Upper lobe of left lung (tissue), 6 donors: Measurements from ENCODE around the gene P2RX7. TPM values are rescaled to one million over a fixed set of nuclear protein-coding genes. Genes with fewer than 3 reads are reported as not detected.

Experiments used
- ATAC-seq, 2 donors: fragments of 200-7000 bp; cut with Tn5 transposase; one replicate each; pipeline ENCODE4 v1.9.1; 2022; ENCODE audit warnings: mild to moderate bottlenecking in 2 of 2, moderate library complexity in 2 of 2; ENCODE audit not compliant: low FRiP score in 2 of 2
- DNase-seq, 2 donors: peaks; one replicate each; pipeline ENCODE4 v3.0.0-alpha.2; 2019 to 2020
- H3K27ac ChIP-seq, 4 donors: fragments of 200-600 bp; sonication (generic); one replicate each; pipeline ENCODE4 v1.5.1; 2016 to 2019
- H3K27me3 ChIP-seq, 4 donors: fragments of 200-600 bp; sonication (generic); one replicate each; pipeline ENCODE4 v1.5.1; 2017 to 2019
- H3K36me3 ChIP-seq, 4 donors: fragments of 200-600 bp; sonication (generic); one replicate each; pipeline ENCODE4 v1.5.1; 2016 to 2019
- H3K4me1 ChIP-seq, 4 donors: fragments of 200-600 bp; sonication (generic); one replicate each; pipeline ENCODE4 v1.5.1; 2018 to 2019
- H3K4me3 ChIP-seq, 4 donors: fragments of 200-600 bp; sonication (generic); one replicate each; pipeline ENCODE4 v1.5.1; 2017 to 2019; ENCODE audit warnings: mild to moderate bottlenecking in 2 of 4, moderate library complexity in 1 of 4
- H3K9me3 ChIP-seq, 4 donors: fragments of 200-600 bp; sonication (generic); one replicate each; pipeline ENCODE4 v1.5.1; 2018 to 2019
- EP300 ChIP-seq, 4 donors: sonication (generic); formaldehyde crosslinking; IDR thresholded peaks; one replicate each; pipeline ENCODE4 v1.5.1; 2017; ENCODE audit warnings: antibody characterized with exemption in 4 of 4, control low read depth in 2 of 4
- POLR2A ChIP-seq, 4 donors: fragments of 450-650 bp; IDR thresholded peaks; one replicate each; pipeline ENCODE4 v1.5.1; 2016 to 2017; ENCODE audit warnings: antibody characterized with exemption in 4 of 4, mild to moderate bottlenecking in 2 of 4
- POLR2AphosphoS5 ChIP-seq, 2 donors: sonication (generic); formaldehyde crosslinking; IDR thresholded peaks; one replicate each; pipeline ENCODE4 v1.5.1; 2017; ENCODE audit warnings: antibody characterized with exemption in 2 of 2
- WGBS, 2 donors: methylation state at CpG; one replicate each; pipeline ENCODE4 v1.1.5; 2017 to 2018; 5-methylcytosine and 5-hydroxymethylcytosine counted together
- total RNA-seq, 6 donors: library from RNA; depleted of rRNA in 4 of 6; stranded (reverse); fragments of >200 nt in 4 of 6; gene quantifications; one replicate each; pipeline versions ENCODE4 v1.1.0 to v1.2.1, GENCODE V29; 2016 to 2021
- TF ChIP-seq, protein P1 (sequence below), 6 experiments: fragments of 450-650 bp in 4 of 6; fragments of 200-600 bp in 2 of 6; sonication (generic) in 2 of 6; IDR thresholded peaks; one replicate each; pipeline ENCODE4 v1.5.1; 2016 to 2019; ENCODE audit warnings: antibody characterized with exemption in 6 of 6
- donor health status: DM: no; HTN: no; CAD: no; lungs with moderate emphysema.
- donor health status: DM: no; HTN: yes; CAD: no; lungs with severe emphysema.

P2RX7 gene
- total RNA-seq, 6 donors from 2014 or later: 8.2 to 37.1 (median 15.4) TPM

DNA sequence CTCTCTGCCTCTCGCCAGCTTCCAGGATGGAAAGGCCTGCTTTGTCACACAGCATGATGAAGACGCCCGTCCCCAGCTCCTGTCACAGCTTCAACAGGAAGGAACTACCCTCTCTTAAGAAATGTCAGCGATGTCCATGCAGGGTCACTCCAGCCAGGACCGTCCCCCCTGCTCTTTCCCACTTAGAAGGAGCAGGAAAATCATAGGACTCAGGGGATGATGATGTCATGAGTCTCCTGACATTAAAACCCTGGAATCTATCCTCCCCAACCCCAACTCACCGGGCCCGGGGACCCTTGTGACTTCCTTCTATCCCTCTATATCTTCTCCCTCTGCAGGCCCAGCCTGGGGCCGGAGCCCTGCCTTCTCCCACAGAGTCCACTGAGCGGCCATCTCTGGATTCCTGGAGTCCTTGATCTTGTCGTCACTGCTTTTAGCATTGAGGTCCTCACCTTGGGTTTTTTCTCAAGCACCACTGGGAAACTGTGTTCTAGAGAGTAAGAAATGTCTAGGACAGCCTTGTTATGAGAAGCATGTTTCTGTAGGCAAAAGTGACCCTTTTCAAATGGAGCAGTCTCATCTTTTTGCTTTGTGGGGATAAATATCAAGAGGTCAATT, 42.8 kb upstream of the P2RX7 start:
- DNase-seq: no peak
- TF ChIP-seq, protein P1, sequence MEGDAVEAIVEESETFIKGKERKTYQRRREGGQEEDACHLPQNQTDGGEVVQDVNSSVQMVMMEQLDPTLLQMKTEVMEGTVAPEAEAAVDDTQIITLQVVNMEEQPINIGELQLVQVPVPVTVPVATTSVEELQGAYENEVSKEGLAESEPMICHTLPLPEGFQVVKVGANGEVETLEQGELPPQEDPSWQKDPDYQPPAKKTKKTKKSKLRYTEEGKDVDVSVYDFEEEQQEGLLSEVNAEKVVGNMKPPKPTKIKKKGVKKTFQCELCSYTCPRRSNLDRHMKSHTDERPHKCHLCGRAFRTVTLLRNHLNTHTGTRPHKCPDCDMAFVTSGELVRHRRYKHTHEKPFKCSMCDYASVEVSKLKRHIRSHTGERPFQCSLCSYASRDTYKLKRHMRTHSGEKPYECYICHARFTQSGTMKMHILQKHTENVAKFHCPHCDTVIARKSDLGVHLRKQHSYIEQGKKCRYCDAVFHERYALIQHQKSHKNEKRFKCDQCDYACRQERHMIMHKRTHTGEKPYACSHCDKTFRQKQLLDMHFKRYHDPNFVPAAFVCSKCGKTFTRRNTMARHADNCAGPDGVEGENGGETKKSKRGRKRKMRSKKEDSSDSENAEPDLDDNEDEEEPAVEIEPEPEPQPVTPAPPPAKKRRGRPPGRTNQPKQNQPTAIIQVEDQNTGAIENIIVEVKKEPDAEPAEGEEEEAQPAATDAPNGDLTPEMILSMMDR (IDR thresholded peaks at IDR 0.05): no peak
- TF ChIP-seq POLR2A (IDR thresholded peaks at IDR 0.05) (no peak), EP300 (IDR thresholded peaks at IDR 0.05) (no peak), POLR2AphosphoS5 (IDR thresholded peaks at IDR 0.05) (no peak)
- no peak for ATAC-seq
- H3K4me1 ChIP-seq: peaks cover 0 to 4% (median 1%) of the 10 kb centered on the region in 4 donors
- no peaks in the 10 kb centered on the region for H3K9me3 ChIP-seq
- 75 to 79% methylated on average over 10 of the region's 10 CpGs for WGBS, 2 donors
- peak overlapping the region in 1 of 4 donors; percentile 50 for H3K27ac ChIP-seq
- H3K36me3 ChIP-seq: no peaks in the 10 kb centered on the region
- H3K27me3 ChIP-seq: no peaks in the 10 kb centered on the region
- no peak overlapping the region for H3K4me3 ChIP-seq

DNA sequence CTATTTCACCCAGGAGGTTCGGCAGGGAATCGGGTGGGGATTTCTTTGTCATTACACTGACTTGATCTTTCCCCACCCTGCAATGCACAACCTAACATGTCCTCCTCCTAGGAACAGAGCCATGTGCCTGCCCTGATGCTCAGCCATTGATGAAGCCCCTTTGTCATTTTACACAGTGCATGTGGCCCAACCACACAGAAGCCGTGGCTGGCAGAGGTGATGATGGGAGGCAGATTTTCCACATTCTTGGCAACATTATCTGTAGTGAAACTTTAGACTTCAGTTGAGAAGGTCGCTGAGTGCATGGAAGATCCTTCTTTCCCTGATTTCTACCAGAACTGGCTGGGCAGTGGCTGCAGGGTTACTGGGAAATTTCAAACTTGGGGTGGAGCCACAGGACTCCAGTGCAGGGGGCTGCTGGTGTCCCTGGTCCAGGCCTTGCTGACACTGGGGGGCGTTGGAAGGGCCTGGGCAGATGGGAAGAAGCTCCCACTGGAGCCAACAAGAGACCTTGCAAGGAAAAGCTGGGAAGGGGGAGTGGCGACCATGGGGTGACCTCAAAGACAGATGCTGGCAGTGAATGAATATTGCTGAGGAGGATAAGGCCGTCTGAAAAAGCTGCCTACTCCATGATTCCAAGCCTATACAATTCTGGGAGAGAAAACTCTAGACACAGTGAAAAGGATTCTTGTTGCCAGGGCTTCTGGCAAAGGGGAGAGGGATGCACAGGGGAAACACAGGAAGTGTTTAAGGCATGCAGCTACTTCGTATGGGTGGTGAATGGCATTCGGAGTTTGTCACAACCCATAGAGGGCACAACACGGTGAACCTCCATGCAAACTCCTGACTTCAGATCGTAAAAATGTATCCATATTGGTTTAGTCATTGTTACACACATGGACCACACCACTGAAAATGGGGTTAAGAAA, 41.8 kb upstream of the P2RX7 start:
- WGBS, 2 donors: 79 to 83% methylated on average over 11 of the region's 11 CpGs
- Histone ChIP-seq H3K9me3 (no peaks in the 10 kb centered on the region), H3K36me3 (no peaks in the 10 kb centered on the region), H3K27me3 (no peaks in the 10 kb centered on the region), H3K4me3 (no peak overlapping the region), H3K27ac (no peak overlapping the region), H3K4me1 (peaks cover 6 to 12% (median 9%) of the 10 kb centered on the region in 4 donors)
- TF ChIP-seq, protein P1 (IDR thresholded peaks at IDR 0.05): no peak
- TF ChIP-seq POLR2A (IDR thresholded peaks at IDR 0.05) (no peak), POLR2AphosphoS5 (IDR thresholded peaks at IDR 0.05) (no peak), EP300 (IDR thresholded peaks at IDR 0.05) (no peak)
- no peak for ATAC-seq
- no peak for DNase-seq

DNA sequence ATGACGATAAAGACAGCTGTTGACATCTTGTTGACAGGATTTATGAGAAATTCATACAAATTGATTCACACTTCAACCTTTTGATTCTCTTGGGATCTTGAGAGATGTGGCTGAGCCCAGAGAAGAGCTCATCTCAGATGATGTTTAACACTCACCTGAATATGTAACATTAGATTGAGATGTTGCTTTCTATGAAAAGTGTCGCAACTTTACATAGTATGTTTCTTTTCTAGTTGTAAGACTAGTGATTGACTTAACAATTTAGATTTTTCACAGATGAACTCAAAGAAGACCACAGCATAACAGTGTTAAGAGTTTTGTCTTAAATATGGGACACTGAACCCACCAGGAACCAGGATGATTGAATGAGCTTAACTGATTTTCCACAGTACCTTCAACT, 40.6 kb upstream of the P2RX7 start:
- Histone ChIP-seq H3K36me3 (no peaks in the 10 kb centered on the region), H3K4me3 (no peak overlapping the region), H3K27ac (no peak overlapping the region), H3K9me3 (no peaks in the 10 kb centered on the region), H3K27me3 (no peaks in the 10 kb centered on the region), H3K4me1 (peaks cover 11 to 16% (median 16%) of the 10 kb centered on the region in 4 donors)
- ATAC-seq (no peak), DNase-seq (no peak)
- TF ChIP-seq, protein P1 (IDR thresholded peaks at IDR 0.05): no peak
- TF ChIP-seq POLR2A (IDR thresholded peaks at IDR 0.05): no peak
- WGBS, 2 donors: 95 to 96% methylated on average over 2 of the region's 2 CpGs

DNA sequence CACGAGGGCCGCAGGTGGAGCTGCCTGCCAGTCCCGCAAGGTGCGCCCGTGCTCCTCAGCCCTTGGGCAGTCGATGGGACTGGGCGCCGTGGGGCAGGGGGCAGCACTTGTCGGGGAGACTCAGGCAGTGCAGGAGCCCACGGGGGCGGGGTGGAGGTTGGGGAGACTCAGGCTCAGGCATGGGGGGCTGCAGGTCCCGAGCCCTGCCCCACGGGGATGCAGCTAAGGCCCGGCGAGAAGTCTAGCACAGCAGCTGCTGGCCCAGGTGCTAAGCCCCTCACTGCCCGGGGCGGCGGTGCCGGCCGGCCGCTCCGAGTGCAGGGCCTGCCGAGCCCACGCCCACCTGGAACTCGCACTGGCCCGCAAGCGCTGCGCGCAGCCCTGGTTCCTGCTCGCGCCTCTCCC, 39.2 kb upstream of the P2RX7 start:
- H3K4me3 ChIP-seq: no peak overlapping the region
- H3K27ac ChIP-seq: no peak overlapping the region
- ATAC-seq (no peak), DNase-seq (peak in 1 of 2 donors; percentile 80)
- H3K9me3 ChIP-seq: no peaks in the 10 kb centered on the region
- no peaks in the 10 kb centered on the region for H3K36me3 ChIP-seq
- WGBS, 2 donors: 97% methylated on average over 5 to 28 of the region's 31 CpGs
- H3K4me1 ChIP-seq: peaks cover 11 to 16% (median 14%) of the 10 kb centered on the region in 4 donors
- no peak for TF ChIP-seq POLR2AphosphoS5 (IDR thresholded peaks at IDR 0.05)
- TF ChIP-seq, protein P1 (IDR thresholded peaks at IDR 0.05): no peak
- no peak for TF ChIP-seq POLR2A (IDR thresholded peaks at IDR 0.05)
- TF ChIP-seq EP300 (IDR thresholded peaks at IDR 0.05): no peak
- no peaks in the 10 kb centered on the region for H3K27me3 ChIP-seq
